AG10803 (cell line): ENCODE data around the gene ANKDD1B.

Experiments
- DNase-seq: peaks from one replicate; pipeline ENCODE4 v3.0.0; 2010; ENCODE audit warnings: low read depth
- H3K4me3 ChIP-seq: 2 replicates; pipeline ENCODE4 v1.5.1; 2011; ENCODE audit warnings: mild to moderate bottlenecking, low read length, control low read depth
- CTCF ChIP-seq: conservative IDR thresholded peaks from 2 replicates; pipeline ENCODE4 v1.5.1; 2011; ENCODE audit warnings: mild to moderate bottlenecking, low read length, control low read depth, inconsistent platforms

Gene ANKDD1B

GRCh38 chr5:75717082-75717922 is 106.0 kb downstream of the ANKDD1B start, which contains the start of gene POC5:
Gene POC5, minus strand, starts transcription at chr5:75717437. Its CDS starts 4,500 bp downstream, at chr5:75712937.
- H3K4me3 ChIP-seq: peak within 1 kb of the TSS; percentile 99
- no peak for TF ChIP-seq CTCF
- DNase-seq: peak; percentile 94

GRCh38 chr5:75720882-75721281 is 109.6 kb downstream of the ANKDD1B start:
- H3K4me3 ChIP-seq: no peak overlapping the region
- peak; percentile 7 for DNase-seq
- TF ChIP-seq CTCF: no peak
